AG08396 (cell line): ENCODE measurements around the gene SLC25A12.
"Not testable (repeated sequence)": the region's sequence is repeated elsewhere in the genome, so short reads cannot be mapped to it uniquely, and the experiment has no call there.

ENCODE experiments used
- DNase-seq: peaks from one replicate; pipeline ENCODE4 v3.0.0; 2012; ENCODE audit warnings: low spot score, mixed read lengths

Gene SLC25A12

DNA sequence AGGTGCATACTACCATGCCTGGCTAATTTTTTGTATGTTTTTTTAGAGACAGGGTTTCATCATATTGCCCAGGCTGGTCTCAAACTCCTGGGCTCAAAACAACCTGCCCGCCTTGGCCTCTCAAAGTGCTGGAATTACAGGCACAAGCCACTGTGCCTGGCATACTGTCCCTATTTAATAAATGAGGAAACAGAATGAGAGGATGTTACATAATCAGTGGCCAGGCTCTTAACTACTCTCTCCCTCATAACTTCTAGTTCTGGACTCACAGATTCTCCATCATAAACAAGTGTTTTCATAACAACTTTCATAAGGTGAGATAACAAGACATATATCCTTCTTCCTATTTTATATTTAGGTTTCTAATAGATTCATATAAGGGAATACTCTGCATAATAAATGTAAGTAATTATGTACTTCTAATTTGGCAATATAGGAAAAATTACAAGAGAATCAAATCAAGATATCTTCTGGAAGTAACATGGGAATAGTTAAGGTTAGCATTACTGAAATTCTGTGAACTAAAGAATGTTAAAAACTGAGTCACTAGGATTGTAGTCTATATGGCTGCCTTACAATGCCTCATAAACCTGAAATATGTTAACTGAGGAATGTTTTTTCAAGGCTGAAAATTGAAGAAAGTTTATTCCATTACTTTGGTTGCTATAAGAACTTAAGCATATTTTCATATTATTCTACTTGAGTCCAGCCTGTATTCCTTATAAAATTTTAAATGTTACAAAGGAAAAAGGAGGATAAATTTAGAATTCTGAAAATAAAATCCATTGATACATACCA, 71.3 kb downstream of the SLC25A12 start:
- no peak for DNase-seq

DNA sequence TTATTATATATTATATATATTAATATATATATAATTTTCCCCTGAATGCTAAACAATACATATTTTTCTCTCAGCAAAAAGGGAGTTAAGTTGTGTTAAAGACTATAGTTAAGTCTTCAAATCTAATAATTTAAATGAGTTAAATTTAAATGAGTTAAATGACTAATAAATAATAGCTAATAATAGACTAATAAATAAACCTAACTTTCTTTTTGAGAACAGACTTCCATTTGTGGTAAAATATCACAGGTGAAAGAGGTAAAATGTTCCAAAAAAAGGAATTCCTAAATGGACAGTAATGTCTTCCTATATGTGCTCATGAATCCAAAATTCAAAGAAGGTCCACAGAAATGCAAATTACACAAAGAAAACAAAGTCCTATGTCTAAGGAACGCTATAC, 74.6 kb downstream of the SLC25A12 start:
- no peak for DNase-seq

DNA sequence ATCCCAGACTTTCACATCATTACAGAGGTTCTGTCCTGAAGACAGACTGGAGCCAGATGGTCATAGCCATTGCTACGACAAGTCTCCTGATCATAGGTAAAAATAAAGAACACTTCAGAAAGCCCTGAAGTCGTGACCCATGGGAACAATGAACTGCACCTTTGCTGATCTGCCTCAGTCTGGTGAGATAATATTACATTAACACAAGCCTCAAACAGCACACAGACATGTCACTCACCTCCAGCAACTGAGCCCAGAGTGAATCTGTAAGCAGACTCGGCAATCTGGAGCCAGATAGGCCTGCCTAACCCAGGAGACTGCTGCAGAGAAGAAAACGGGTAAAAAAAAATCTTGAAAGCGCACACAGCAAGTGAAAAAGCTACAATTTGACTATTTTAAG, 79.2 kb downstream of the SLC25A12 start:
- no peak for DNase-seq

DNA sequence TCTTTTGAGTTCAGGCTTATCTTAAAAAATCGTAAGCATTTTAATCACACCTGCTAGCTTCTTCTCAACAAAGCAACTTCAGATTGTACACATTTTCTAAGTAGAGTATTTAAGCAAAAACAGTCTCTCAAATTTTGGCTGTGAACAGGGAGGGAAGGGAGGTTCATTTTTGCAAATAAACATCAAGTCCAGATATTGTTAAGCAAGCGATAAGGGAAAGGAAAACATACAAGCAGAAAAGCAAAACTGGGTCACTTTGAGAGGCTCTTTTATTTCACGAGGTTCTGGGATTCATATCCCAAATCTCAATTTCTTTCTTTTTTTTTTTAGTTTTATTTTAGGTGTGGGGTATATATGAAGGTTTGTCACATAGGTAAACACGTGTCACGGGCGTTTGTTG, 79.9 kb downstream of the SLC25A12 start:
- no peak for DNase-seq

DNA sequence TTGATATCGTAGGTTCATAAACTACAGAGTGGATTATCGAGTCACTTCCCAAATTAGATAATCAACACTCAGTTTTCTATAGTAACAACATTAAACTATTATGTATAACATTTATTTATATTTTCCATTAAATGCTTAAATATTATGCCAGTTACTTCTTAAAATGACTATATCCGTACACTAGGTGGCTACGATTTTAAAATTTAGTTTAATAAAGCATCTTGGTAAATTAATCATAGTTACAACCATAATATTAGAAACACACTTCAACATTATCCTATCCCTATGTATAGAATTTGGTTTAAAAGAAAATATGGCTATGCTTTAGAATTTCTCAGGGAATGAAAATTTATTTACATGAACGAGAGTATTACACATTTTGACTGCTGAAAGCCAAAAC, 80.3 kb downstream of the SLC25A12 start:
- no peak for DNase-seq

DNA sequence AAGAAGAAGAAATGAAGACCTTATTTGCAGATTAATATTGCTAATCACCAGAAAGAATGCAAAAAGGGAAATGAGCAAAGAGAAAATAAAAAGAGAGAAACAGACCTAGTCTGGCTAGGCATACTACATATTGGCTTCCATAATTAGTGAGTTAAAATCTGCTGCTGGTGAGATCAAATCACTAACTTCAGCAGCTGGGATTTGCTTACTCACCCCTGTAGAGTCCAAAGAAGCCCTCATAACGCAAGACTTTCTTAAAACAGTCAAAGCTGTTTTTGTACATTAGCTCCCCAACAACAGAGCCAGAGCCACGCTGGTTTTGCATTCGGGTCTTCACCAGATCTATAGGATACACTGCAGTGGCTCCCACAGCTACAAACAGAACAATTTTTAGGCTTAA, 80.9 kb downstream of the SLC25A12 start:
- DNase-seq = no peak

DNA sequence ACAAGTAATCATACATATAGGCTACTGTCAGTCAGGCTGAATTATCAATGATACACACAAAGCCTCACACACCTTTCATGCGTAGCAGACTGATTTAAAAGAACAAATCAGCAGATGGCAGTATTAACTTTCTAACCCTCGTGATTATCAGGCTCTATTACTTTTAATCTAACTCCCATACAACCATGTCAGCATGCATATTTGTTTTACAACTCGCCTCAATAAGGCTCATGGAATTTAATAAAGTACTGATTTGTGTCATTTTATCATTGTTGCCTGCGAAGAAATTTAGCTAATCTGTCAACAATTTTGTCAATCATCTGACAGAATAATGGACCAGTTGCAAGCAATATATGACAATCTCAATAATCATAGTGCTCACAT, 82.8 kb downstream of the SLC25A12 start:
- DNase-seq = peak; percentile 20

DNA sequence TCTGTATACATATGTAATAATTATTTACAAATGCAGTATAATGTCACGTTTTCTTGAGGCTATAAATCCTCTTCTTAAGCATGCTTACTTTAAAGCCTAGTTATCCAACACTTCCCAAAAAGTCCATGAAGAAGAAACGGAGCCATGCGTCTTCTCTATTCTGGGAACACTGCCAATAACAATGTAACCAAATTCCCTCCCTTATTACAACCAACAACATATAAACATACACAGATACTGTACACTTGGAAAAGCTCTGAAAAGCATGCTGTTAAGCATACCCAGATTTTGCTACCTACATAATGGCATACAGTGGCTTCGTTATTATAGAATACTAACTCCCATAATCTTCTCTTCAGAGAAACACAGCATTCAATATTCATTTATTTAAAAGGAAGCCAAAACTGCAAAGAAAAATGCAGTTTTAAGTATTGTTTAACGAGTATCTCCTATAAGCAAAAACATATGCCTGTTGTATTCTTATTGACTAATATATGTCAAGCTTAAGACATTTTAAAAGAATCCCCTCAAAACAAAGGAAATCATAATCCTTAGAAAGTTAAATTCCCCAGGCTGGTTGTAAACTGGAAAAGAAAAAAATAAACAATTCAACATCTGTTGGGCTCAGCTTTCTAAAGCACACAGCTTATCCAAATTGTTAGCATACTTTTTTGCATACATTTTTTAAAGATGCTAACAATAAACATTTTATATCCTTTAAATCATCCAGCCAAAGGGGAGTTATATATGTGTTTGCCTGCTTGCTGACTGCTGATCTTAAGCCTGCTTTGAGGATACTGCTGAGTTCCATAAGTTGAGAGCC, 83.4 kb downstream of the SLC25A12 start:
- DNase-seq = peak; percentile 13

DNA sequence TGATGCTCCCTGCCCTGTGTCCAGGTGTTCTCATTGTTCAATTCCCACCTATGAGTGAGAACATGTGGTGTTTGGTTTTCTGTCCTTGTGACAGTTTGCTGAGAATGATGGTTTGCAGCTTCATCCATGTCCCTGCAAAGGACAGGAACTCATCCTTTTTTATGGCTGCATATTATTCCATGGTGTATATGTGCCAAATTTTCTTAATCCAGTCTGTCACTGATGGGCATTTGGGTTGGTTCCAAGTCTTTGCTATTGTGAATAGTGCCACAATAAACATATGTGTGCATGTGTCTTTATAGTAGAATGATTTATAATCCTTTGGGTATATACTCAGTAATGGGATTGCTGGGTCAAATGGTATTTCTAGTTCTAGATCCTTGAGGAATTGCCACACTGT, 85.2 kb downstream of the SLC25A12 start:
- not testable (repeated sequence) for DNase-seq

DNA sequence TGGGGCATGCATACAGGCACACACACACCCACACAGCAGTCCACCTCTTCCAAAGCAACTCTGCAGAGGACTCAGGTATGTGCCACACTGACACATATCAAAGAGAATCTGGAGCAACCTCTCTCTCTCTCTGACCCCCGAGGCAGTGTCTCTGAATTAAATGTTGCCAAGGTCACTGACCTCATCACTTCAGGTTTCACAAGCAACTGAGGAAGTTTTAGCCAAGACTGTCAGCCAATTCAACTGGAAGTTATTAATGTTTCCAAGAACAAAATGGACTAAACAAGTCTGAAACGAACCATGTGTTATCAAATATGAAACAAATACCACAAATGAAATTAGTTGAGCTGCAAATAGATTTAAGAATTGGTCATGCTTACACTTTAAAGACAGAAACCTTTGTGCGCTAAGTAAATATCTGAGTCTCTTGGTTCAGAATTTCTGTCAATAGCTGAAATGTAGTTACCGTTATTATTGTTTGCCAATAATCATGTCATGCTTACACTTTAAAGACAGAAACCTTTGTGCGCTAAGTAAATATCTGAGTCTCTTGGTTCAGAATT, 86.1 kb downstream of the SLC25A12 start:
- no peak for DNase-seq

DNA sequence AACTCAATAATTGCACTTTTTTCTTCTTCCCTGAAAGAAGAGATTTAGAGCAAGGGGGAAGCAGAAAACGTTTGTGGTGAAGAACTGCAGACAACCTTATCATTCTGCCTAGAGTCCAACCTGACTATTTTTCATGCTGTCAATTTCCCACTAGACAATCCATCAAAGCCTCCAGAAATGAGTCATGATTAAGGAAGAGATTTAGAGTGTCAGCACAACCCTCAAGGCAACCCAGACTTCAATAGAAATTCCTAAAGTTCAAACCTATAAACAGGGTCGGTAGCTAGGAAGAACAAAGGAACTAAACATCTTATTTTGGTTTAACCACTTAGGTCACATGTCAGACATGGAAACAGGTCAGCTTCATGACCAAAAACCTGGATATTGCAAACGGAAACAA, 86.9 kb downstream of the SLC25A12 start:
- DNase-seq = no peak

DNA sequence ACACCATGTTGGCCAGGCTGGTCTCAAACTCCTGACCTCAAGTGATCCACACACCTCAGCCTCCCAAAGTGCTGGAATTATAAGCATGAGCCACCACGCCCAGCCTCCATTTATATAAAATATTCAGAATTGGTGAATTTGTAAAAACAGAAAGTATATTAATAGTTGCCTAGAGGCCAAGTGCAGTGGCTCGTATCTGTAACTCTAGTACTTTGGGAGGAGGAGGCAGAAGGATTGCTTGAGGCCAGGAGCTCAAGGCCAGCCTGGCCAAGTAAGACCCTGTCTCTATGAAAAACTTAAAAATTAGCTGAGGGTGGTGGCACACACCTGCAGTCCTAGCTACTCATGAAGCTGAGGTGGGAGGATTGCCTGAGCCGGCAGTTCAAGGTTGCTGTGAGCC, 89.6 kb downstream of the SLC25A12 start:
- DNase-seq = no peak

DNA sequence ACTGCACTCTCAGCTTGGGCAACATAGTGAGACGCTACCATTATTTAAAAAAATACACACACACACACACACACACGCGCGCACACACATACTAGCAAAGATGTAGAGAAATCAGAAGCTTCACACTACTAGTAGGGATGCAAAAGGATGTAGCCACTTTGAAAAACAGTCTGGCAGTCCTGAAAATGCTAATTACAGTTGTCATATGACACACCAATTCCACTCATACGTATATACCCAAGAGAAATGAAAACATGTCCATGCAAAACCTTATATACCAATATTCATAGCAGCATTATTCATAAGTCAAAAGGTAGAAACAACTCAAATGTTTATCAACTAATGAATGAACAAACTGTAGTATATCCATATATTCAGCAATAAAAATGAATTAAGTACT, 90.3 kb downstream of the SLC25A12 start:
- no peak for DNase-seq

DNA sequence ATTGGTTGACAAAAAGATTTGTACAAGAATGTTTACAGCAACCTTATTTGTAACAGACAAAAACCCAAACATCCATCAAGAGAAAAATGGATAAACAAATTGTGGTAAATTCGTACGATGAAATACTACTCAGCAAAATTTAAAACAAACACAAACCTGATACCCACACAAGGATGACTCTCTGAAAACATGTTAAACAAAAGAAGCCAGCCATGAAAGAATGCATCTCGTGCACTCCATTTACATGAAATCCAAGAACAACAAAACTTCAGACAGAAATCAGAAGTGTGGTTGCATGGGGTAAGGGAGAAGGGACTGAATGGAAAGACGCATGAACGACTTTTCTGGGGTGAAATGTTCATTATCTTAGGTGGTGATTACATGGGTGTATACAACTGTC, 93.4 kb downstream of the SLC25A12 start:
- DNase-seq = no peak

DNA sequence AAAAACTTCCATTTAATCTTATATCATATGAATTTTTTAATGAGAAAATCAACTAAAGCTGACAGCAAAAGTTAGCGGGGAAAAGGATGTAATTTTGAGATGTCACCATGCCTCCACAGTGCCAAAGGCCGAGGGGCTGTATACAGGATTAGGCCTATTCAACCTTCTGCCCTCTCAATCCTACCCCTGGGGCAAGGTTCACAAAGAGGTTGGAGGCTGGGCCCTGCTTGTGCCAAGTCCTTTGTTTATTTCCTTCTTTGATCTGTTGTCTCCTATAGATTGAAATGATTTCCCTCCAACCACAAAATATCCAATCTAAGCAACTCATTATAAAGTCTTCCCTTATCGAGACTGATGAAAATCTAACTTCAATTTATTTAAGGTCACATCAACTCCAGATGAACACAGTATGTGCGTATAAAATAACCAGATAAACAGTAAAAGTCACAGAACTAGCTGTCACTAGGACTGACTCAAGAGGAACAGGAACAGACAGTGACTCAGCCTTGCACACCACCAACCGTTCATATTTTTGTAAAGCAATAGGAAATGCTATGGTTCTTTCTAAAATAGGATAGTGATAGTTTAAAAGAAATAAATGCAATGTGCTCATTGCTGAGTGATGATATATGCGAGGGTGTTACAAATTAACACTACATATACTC, 95.8 kb downstream of the SLC25A12 start:
- peak; percentile 27 for DNase-seq

DNA sequence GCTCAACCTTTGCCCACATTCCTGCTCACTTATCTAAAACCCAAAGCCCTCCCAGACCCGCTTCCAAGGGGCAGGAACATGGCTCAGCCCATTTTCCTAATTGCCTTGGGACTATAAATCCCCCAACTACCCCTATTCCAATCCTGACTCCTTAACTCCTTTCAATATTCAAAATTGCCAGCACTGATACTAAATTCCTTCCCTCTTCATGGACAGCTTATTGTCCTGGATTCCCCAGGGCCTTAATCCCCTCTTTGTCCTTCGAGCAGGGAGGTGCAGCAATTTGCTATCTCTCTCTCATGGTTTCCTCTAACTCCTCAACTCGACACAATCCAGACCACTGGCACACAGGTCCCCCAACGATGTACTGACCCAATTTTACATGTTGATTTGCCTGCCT, 99.1 kb downstream of the SLC25A12 start:
- no peak for DNase-seq

DNA sequence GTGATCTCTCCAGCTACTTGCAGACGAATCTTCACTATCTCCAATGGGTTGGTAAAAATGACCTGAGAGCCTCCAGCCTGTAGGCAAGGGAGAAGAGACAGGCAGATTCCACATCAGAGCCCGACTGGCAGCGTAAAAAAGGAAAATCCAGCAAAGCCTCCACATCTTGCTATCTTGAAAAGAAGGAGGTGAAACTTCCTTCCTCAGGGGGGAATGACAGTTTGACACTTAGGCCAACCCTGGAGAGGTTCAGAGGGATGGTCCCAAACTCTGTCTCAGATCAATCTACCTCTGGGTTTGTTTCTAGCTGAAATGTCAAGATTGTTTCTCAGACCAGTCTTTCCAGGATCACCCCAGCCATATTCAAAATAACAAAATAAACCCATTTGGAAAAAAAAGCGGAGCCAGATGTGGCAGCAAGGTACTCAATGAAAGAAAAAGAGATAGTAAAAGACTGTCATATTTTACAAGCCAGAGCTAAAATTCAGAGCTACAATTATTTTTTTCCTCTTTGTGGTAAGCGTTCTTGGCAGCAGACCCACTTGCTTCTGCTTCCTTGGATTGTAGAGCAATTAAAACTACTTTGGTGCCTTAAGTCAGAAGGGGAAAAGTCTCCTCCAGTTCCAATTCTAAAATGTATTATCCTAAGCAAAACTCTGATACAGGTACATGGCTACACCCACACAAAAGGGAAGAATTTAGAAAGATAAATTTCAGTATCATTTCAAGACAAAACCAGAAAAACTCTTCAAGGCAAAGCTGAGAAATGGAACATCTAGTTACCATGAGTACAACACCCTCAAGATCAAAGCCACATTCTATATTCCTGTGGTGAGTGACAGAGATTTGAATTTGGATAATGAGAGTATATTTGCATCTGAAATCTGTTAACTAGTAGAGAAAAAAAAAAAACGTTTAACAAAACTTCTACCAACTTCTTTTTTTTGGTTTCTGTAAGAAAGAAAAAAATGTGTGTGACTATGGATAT, 100.1 kb downstream of the SLC25A12 start:
- no peak for DNase-seq

DNA sequence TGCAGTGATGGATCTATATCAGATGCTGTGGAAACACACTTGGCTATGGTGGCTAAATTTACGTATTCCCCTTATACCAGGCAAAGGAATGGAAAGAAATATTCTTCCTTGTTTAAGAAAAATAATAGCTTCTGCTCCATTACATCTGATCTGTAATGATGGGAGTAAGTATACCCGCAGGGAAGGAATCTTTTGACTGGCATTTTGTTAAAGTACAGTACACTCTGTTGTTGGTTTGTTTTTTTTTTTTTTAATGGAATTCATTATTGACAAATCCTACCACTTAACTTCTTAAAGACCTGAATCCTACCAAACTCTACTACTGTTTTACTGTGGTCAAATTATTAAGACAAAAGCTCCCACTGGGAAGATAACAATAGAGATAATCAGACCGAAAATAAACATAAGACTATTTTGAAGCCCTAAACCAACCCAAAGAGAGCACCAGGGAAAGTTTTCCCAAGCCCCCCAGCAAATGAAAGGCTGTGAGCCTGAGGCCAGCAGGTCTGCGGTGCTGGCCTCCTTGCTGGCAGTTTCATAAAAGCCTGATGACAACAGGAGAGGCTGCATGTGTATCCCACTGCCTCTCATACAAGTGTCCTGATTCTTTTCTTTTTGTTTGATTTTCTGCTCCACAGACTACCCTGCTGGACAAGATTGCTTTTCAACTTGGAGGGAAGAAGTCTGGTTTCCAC, 101.0 kb downstream of the SLC25A12 start:
- DNase-seq = no peak

DNA sequence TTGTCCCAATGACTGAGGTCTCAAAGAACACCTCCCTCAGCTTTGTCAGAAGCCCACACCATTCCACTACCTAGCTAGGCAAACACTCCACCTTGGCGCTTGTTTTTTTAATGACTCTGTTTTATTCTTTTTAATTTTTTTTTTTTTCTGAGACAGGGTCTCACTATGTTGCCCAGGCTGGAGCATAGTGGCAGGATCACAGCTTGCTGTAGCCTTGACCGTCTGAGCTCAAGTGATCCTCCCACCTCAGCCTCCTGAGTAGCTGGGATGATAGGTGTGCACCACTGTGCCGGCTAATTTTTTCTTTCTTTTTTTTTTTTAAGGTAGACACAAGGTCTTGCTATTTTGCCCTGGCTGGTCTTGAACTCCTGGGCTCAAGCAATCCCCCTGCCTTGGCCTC, 101.9 kb downstream of the SLC25A12 start:
- DNase-seq = no peak

DNA sequence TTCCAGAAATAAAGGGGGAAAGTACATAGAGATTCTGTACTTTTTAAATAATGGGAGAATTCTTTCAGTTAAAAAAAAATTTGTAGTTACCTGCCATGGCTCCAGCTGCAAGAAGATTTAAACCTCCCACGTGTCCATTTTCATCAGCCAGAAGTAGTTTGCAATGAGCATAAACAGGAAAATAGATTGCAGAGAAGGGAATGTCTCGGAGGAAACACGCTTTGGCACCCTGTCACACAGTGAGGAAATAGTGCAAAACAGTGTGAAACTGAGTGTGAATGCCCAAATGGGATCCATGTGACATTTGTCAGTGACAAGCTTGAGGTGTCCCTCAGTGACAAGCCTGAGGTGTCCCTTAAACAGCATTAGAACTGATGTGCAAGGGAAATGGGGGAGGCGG, 102.7 kb downstream of the SLC25A12 start:
- DNase-seq = no peak

DNA sequence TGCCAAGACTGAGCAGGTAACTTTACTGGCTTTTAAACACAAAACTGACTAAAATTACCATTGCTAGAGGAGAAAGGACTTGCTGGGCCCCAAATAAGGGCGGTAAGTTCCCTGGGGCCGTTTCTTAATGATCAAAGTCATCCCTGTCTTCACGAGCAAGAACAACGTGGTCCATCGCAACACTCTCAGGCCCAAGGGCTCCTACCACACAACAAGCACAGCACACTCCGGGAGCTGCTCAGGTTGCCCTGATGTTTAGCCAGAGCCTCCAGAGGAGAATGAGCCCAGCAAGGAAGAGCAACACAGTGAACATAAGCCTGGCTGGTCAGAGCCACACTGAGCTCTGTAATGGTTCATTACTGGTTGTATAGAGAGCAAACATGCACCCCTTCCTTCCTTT, 104.1 kb downstream of the SLC25A12 start:
- DNase-seq = no peak
